GM08714 (cell line): ENCODE measurements around the gene GPRC5C.

Experiments
- H3K4me3 ChIP-seq: fragments of 200-500 bp; sonication (Bioruptor generic); 2 replicates; pipeline ENCODE4 v1.5.1; 2014; ENCODE audit warnings: mild to moderate bottlenecking, low read length, inconsistent platforms
- ZNF274 ChIP-seq: IDR thresholded peaks from 2 replicates; pipeline ENCODE4 v1.6.1; 2012; ENCODE audit warnings: mild to moderate bottlenecking, low read depth, low read length

Gene GPRC5C

GRCh38 chr17:74415608-74416396 is 16.1 kb upstream of the GPRC5C start:
- TF ChIP-seq ZNF274 = no peak
- H3K4me3 ChIP-seq = no peak overlapping the region

DNA sequence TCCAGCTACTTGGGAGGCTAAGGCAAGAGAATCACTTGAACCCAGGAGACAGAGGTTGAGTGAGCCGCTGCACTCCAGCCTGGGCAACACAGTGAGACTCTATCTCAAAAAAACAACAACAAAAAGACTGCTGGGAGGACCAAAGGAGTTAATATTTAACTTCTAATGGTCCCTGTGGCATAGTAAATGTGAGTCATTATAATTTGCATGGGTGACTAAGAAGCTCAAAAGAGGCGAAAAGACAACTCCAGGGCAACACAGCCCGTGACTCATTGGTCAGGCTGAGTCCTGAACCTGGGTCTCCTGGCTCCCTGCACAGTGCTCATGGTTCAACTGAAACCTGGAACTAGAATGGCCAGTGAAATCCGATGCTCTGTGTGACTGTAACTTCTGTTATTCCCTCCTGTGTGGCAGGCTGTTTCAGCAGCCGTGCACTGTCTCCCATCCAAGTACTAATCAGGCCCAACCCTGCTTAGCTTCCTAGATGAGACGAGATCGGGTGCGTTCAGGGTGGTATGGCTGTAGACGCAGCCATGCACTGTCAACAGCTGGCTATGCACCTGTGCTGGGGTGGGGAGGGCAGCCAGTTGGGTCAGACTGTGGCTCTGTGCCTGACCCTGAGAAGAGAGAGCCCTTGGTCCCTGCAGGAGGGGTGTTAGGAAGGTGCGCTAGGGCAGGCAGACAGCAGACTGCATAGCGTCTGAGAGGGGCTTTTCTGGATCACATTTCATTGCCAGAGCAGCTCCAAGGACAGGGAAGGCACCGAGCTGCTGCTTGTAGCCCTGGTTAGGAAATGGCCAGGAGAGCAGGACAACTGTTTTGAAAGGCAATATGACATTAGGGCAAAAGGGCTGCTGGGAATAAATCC is 14.5 kb upstream of the GPRC5C start:
- no peak overlapping the region for H3K4me3 ChIP-seq
- no peak for TF ChIP-seq ZNF274

DNA sequence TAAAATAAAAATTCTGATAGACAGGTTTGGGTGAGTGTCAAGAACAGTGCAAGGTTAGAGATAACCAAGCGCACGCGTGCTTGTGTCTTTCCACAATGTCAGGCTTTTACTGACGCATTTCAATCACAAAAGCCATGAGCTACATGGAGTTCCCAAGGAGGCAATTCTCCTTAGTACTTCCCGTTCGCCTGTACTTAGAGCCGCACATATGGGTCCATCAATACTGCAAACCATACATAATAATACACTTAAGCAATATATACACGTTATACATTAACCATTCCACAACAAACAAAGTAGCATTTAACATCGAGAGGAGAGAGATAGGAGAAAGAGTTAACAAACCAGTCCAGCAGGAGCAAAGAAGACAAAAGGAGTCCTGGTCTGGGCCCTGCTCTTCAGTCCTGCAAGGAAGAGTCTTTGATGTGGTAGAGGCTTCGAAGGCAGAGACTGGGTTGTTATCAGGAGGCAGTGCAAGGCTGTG is 11.9 kb upstream of the GPRC5C start:
- no peak for TF ChIP-seq ZNF274
- no peak overlapping the region for H3K4me3 ChIP-seq

GRCh38 chr17:74424117-74424516 is 7.8 kb upstream of the GPRC5C start:
- no peak overlapping the region for H3K4me3 ChIP-seq
- no peak for TF ChIP-seq ZNF274

- H3K4me3 ChIP-seq = no peak overlapping the region
- TF ChIP-seq ZNF274 = no peak
These were observed 7.2 kb upstream of the GPRC5C start for GRCh38 chr17:74424657-74425056.

- TF ChIP-seq ZNF274 = no peak
- H3K4me3 ChIP-seq = no peak overlapping the region
These were observed 5.3 kb upstream of the GPRC5C start for GRCh38 chr17:74426551-74427047.

- H3K4me3 ChIP-seq = no peak overlapping the region
- no peak for TF ChIP-seq ZNF274
These were observed 4.7 kb upstream of the GPRC5C start for GRCh38 chr17:74427048-74427762.

DNA sequence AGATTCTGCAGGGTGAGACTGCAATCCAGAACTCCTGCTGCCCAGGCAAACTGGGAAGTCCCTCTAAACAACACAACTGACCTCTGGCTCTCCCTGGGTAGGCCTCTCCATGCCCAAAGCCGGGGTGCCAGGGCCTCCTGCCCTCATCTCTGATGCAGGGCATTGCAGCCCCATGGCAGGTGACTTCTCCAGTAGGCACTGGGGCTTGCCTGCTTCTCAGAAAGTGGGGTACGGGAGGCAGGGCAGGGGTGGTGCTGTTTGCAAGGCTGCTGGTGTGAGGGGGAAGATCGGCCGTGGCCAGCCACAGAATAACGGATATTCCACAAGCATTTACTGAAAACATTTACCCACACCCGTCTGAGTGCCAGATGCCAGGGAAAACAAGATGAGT is 4.1 kb upstream of the GPRC5C start:
- no peak for TF ChIP-seq ZNF274
- no peak overlapping the region for H3K4me3 ChIP-seq

GRCh38 chr17:74429604-74430384 is 2.1 kb upstream of the GPRC5C start:
- no peak overlapping the region for H3K4me3 ChIP-seq
- no peak for TF ChIP-seq ZNF274

- H3K4me3 ChIP-seq = no peak overlapping the region
- no peak for TF ChIP-seq ZNF274
These were observed 1.5 kb upstream of the GPRC5C start for GRCh38 chr17:74430385-74430705.

- H3K4me3 ChIP-seq = peak overlapping the region; percentile 47; the same call in 1 of the 2 replicates
- no peak for TF ChIP-seq ZNF274
These were observed 951 bp upstream of the GPRC5C start for GRCh38 chr17:74430706-74431567.

DNA sequence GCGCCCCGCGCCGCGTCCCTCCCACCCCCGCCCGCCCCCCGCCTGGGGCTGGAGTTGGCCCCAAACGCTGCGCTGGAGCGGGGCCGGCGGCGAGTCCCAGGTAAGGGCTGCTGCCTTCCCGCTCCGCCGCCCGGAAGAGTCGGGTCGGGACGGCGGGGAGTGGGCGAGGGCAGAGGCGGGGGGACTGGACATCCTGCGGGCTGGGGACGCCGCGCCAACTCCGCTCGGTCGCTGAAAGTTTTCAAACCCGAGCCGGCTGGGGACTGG is 469 bp downstream of the GPRC5C start:
- no peak for TF ChIP-seq ZNF274
- H3K4me3 ChIP-seq = peak overlapping the region; percentile 47; the same call in 1 of the 2 replicates
